Activated CD4-positive, alpha-beta T cell treated with anti-CD3 and anti-CD28 coated beads for 36 hours (primary cell): ENCODE data around the gene TNXB. TPM values are rescaled to one million over a fixed set of nuclear protein-coding genes. Genes with fewer than 3 reads are reported as not detected.
A peak's percentile ranks its signal among the peaks of the same experiment; 100 is the strongest.
"Not testable (repeated sequence)": the region's sequence is repeated elsewhere in the genome, so short reads cannot be mapped to it uniquely, and the experiment has no call there.

ENCODE experiments used
- ATAC-seq: fragments of 200-7000 bp; cut with Tn5 transposase; one replicate; pipeline ENCODE4 v1.10.0; 2021; ENCODE audit warnings: mild to moderate bottlenecking, moderate library complexity
- CTCF ChIA-PET: fragments of 350-600 bp; sonication (Branson Sonifier 250); formaldehyde crosslinking; loops from one replicate; lab custom pipeline; 2021; ENCODE audit warnings: antibody characterized with exemption; lab: Charles Lee
- POLR2A ChIA-PET: fragments of 350-600 bp; sonication (Branson Sonifier 250); formaldehyde crosslinking; loops from one replicate; lab custom pipeline; 2021; ENCODE audit warnings: antibody characterized with exemption, inconsistent platforms; lab: Charles Lee
- DNase-seq: peaks from one replicate; pipeline ENCODE4 v3.0.0-alpha.2; 2020
- H3K27ac Mint-ChIP-seq: one replicate; pipeline ENCODE4 v1.8.0; 2021; ENCODE audit warnings: mixed read lengths
- H3K27me3 Mint-ChIP-seq: one replicate; pipeline ENCODE4 v1.8.0; 2021; ENCODE audit warnings: mixed read lengths
- H3K36me3 Mint-ChIP-seq: one replicate; pipeline ENCODE4 v1.8.0; 2021; ENCODE audit warnings: low read depth, mixed read lengths
- H3K4me1 Mint-ChIP-seq: one replicate; pipeline ENCODE4 v1.8.0; 2021; ENCODE audit warnings: mixed read lengths
- H3K4me3 Mint-ChIP-seq: one replicate; pipeline ENCODE4 v1.8.0; 2021; ENCODE audit warnings: mild to moderate bottlenecking, moderate library complexity, mixed read lengths
- H3K9me3 Mint-ChIP-seq: one replicate; pipeline ENCODE4 v1.8.0; 2021; ENCODE audit warnings: low read depth, mixed read lengths
- intact Hi-C, 2 experiments: fragments of 100-400 bp; cut with DNase I in 1 of 2; cut with micrococcal nuclease in 1 of 2; formaldehyde crosslinking; loops; one replicate each; pipeline versions ENCODE4 v1.14.2 to v1.15.1; 2022 to 2024; cut with DNase I, micrococcal nuclease
- total RNA-seq, 2 experiments: library from RNA; stranded (reverse); gene quantifications; one replicate each; pipeline ENCODE4 v1.2.3, GENCODE V29; 2021

TNXB gene
- total RNA-seq, 2 experiments from 2014 or later: 3.5 to 3.8 TPM

- POLR2A ChIA-PET, H3K4me1 Mint-ChIP-seq, H3K4me3 Mint-ChIP-seq, H3K27ac Mint-ChIP-seq, H3K9me3 Mint-ChIP-seq, DNase-seq, H3K36me3 Mint-ChIP-seq, ATAC-seq, intact Hi-C loops, H3K27me3 Mint-ChIP-seq, CTCF ChIA-PET: not testable (repeated sequence)
Measured at GRCh38 chr6:32007086-32007485, 102.1 kb downstream of the TNXB start.

GRCh38 chr6:32005991-32006529, 103.1 kb downstream of the TNXB start:
- H3K27ac Mint-ChIP-seq, POLR2A ChIA-PET, H3K4me3 Mint-ChIP-seq, CTCF ChIA-PET, DNase-seq, intact Hi-C loops, ATAC-seq, H3K9me3 Mint-ChIP-seq, H3K27me3 Mint-ChIP-seq, H3K4me1 Mint-ChIP-seq, H3K36me3 Mint-ChIP-seq: not testable (repeated sequence)

GRCh38 chr6:32005538-32005880, 103.6 kb downstream of the TNXB start:
- H3K4me1 Mint-ChIP-seq: not testable (repeated sequence)

GRCh38 chr6:32004864-32005537, 104.1 kb downstream of the TNXB start:
- H3K36me3 Mint-ChIP-seq, H3K4me1 Mint-ChIP-seq, POLR2A ChIA-PET, CTCF ChIA-PET, intact Hi-C loops, H3K9me3 Mint-ChIP-seq, H3K27me3 Mint-ChIP-seq, H3K4me3 Mint-ChIP-seq, DNase-seq: not testable (repeated sequence)
- peak; percentile 86 for ATAC-seq
- peak overlapping the region; percentile 37 for H3K27ac Mint-ChIP-seq

More at GRCh38 chr6:32005538-32005880, 103.6 kb downstream of the TNXB start:
- H3K27ac Mint-ChIP-seq, H3K36me3 Mint-ChIP-seq, CTCF ChIA-PET, H3K9me3 Mint-ChIP-seq, POLR2A ChIA-PET, H3K4me3 Mint-ChIP-seq, intact Hi-C loops, H3K27me3 Mint-ChIP-seq, ATAC-seq: not testable (repeated sequence)
- DNase-seq: peak; percentile 5

GRCh38 chr6:32004393-32004792, 104.7 kb downstream of the TNXB start:
- H3K27me3 Mint-ChIP-seq, H3K4me1 Mint-ChIP-seq, H3K9me3 Mint-ChIP-seq, POLR2A ChIA-PET, CTCF ChIA-PET, H3K27ac Mint-ChIP-seq, H3K4me3 Mint-ChIP-seq, intact Hi-C loops, DNase-seq, H3K36me3 Mint-ChIP-seq, ATAC-seq: not testable (repeated sequence)

- H3K27ac Mint-ChIP-seq, DNase-seq, H3K4me1 Mint-ChIP-seq, H3K27me3 Mint-ChIP-seq, POLR2A ChIA-PET, H3K4me3 Mint-ChIP-seq, intact Hi-C loops, H3K9me3 Mint-ChIP-seq, CTCF ChIA-PET, H3K36me3 Mint-ChIP-seq, ATAC-seq: not testable (repeated sequence)
Measured at GRCh38 chr6:32003301-32003700, 105.8 kb downstream of the TNXB start.

GRCh38 chr6:32002546-32003268, 106.4 kb downstream of the TNXB start:
- H3K9me3 Mint-ChIP-seq, H3K27me3 Mint-ChIP-seq, intact Hi-C loops, H3K36me3 Mint-ChIP-seq, H3K4me3 Mint-ChIP-seq, H3K27ac Mint-ChIP-seq, CTCF ChIA-PET, H3K4me1 Mint-ChIP-seq, ATAC-seq, POLR2A ChIA-PET, DNase-seq: not testable (repeated sequence)

DNA sequence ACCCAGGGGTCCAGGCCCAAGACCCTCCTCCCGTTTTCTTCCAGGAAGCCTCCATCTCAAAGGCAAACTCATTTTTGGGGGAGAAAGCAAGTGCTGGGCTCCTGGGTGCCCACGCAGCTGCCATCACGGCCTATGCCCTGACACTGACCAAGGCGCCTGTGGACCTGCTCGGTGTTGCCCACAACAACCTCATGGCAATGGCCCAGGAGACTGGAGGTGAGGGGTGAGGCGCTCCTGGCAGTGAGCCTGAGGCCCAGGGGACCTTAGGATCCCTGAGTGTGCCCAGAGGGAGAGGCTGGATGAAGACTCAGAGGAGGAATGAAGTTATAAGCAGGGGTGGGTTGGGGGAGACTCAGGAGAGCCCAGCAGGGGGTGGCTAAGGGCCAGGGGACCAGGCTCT, 112.8 kb downstream of the TNXB start:
- ATAC-seq, intact Hi-C loops, POLR2A ChIA-PET, H3K36me3 Mint-ChIP-seq, H3K9me3 Mint-ChIP-seq, DNase-seq, H3K27me3 Mint-ChIP-seq, H3K4me1 Mint-ChIP-seq, CTCF ChIA-PET, H3K4me3 Mint-ChIP-seq, H3K27ac Mint-ChIP-seq: not testable (repeated sequence)

DNA sequence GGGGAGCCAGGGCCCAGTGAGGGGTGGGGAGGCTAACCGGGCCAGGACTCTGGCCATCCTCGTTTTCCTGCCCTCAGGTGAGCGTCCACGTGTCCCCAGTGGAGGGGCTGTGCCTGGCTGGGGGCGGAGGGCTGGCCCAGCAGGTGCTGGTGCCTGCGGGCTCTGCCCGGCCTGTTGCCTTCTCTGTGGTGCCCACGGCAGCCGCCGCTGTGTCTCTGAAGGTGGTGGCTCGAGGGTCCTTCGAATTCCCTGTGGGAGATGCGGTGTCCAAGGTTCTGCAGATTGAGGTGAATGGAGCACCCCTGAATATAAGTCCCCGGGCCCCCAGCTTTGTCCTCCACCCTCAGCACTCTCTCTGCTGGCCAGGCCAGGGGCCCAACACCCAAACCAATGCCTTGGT, 114.7 kb downstream of the TNXB start:
- H3K4me1 Mint-ChIP-seq, DNase-seq, H3K27me3 Mint-ChIP-seq, H3K9me3 Mint-ChIP-seq, ATAC-seq, POLR2A ChIA-PET, H3K27ac Mint-ChIP-seq, intact Hi-C loops, H3K36me3 Mint-ChIP-seq, H3K4me3 Mint-ChIP-seq, CTCF ChIA-PET: not testable (repeated sequence)

Other genes starting within 250 kb of the TNXB start
- 10 to 100 TPM; 11.6 to 11.8 TPM for gene NEU1, start 246.5 kb downstream of the TNXB start, total RNA-seq
- gene SLC44A4, start 230.3 kb downstream of the TNXB start, total RNA-seq: under 1 TPM; 0.19 to 0.27 TPM
- gene EHMT2, start 211.6 kb downstream of the TNXB start, total RNA-seq: 10 to 100 TPM; 50.1 to 60.4 TPM
- 1 to 10 TPM; 1.9 to 2.4 TPM for gene ZBTB12, start 207.3 kb downstream of the TNXB start, total RNA-seq
- 1 to 10 TPM in 1 of 2 experiments, under 1 TPM in 1; 0.96 to 1.5 TPM for gene C2, start 181.6 kb downstream of the TNXB start, total RNA-seq
- under 1 TPM; 0.69 to 0.96 TPM for gene CFB, start 163.2 kb downstream of the TNXB start, total RNA-seq
- gene NELFE, start 150.4 kb downstream of the TNXB start, total RNA-seq: 10 to 100 TPM; 74.3 to 95.1 TPM
- gene SKIC2, start 150.2 kb downstream of the TNXB start, total RNA-seq: 100 to 1,000 TPM in 1 of 2 experiments, 10 to 100 TPM in 1; 90.2 to 104 TPM
- gene DXO, start 137.2 kb downstream of the TNXB start, total RNA-seq: 10 to 100 TPM; 12.6 to 13.9 TPM
- 1 to 10 TPM; 3.4 to 3.9 TPM for gene C4A, start 127.3 kb downstream of the TNXB start, total RNA-seq
- gene C4B, start 94.5 kb downstream of the TNXB start, total RNA-seq: 1 to 10 TPM; 2.8 to 2.9 TPM
- gene CYP21A2, start 70.9 kb downstream of the TNXB start, total RNA-seq: under 1 TPM in 1 of 2 experiments, not detected in 1; 0.47 TPM
- gene ATF6B, start 18.9 kb upstream of the TNXB start, total RNA-seq: 10 to 100 TPM; 60.2 to 63.4 TPM
- gene FKBPL, start 20.9 kb upstream of the TNXB start, total RNA-seq: 1 to 10 TPM; 5.2 to 5.7 TPM
- under 1 TPM; 0.43 to 0.79 TPM for gene PRRT1, start 42.6 kb upstream of the TNXB start, total RNA-seq
- gene PPT2, start 44.8 kb upstream of the TNXB start, total RNA-seq: 10 to 100 TPM in 1 of 2 experiments, 1 to 10 TPM in 1; 9.9 to 10.1 TPM
- gene EGFL8, start 55.3 kb upstream of the TNXB start, total RNA-seq: 10 to 100 TPM in 1 of 2 experiments, 1 to 10 TPM in 1; 9.1 to 10.9 TPM
- gene AGPAT1, start 66.7 kb upstream of the TNXB start, total RNA-seq: 10 to 100 TPM; 30.4 to 30.5 TPM
- gene RNF5, start 69.1 kb upstream of the TNXB start, total RNA-seq: 10 to 100 TPM; 51.7 to 65.6 TPM
- 10 to 100 TPM; 24.4 to 28.0 TPM for gene AGER, start 74.9 kb upstream of the TNXB start, total RNA-seq
- gene PBX2, start 80.9 kb upstream of the TNXB start, total RNA-seq: 10 to 100 TPM; 64.9 to 77.9 TPM
- 10 to 100 TPM; 82.6 to 94.8 TPM for gene GPSM3, start 83.3 kb upstream of the TNXB start, total RNA-seq
- 1 to 10 TPM in 1 of 2 experiments, under 1 TPM in 1; 0.69 to 1.1 TPM for gene NOTCH4, start 114.7 kb upstream of the TNXB start, total RNA-seq